GM18519 (cell line): Measurements from ENCODE around the gene SAMD5.

Experiments
- ATAC-seq: cut with Tn5 transposase; IDR thresholded peaks from one replicate; pipeline ENCODE4 v1.9.1; 2021; ENCODE audit warnings: mild to moderate bottlenecking, moderate library complexity; ENCODE audit not compliant: unreplicated experiment, low FRiP score

SAMD5 gene

DNA sequence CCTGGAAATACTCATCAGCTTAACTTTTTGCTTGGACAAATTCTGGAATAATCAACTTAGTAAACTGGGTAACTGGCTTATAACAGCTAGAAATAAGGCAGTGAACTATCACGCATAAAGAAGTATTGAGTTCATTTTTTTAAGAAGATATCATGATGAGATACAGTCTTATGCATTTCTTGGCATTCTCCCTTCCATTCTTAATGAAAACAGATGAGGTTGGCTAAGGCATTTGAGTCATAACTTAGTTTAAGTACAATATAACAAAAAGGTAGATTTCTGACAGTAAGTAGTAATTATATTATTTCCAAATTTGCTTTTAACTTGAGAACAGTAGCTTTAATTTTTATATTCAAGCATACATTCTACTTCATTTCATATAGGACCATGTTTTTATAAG lies 56.1 kb downstream of the SAMD5 start:
- ATAC-seq = no peak

DNA sequence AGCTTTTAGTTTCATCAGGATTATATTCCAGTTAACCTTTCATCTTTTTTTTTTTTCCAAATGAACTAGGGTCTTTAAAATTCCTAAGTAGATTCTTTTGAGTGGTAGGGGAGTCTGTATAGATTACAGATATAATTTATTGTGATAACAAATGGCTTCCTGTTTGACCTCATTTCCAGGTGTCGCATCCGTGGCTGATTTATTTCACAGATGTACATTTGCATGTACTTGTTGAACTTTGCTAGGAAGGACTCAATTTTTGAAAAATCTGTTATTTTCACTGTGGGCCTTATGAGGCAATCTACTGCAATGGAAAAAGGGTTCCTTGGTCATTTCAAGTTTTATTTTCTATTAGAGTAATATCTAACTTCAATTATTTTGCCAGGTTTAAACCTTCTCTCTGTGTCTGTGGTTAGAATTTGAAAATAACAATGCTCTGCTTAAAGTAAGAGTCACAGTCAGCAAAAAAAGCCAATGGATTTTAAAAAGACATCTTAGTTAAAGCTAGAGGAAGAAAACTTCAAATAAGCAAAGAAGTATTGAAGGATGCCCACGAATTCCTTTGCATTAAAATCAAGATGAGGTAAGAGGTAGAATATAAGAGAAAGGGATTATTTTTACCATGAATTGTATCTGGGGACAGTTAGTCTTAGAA lies 57.9 kb downstream of the SAMD5 start:
- no peak for ATAC-seq

DNA sequence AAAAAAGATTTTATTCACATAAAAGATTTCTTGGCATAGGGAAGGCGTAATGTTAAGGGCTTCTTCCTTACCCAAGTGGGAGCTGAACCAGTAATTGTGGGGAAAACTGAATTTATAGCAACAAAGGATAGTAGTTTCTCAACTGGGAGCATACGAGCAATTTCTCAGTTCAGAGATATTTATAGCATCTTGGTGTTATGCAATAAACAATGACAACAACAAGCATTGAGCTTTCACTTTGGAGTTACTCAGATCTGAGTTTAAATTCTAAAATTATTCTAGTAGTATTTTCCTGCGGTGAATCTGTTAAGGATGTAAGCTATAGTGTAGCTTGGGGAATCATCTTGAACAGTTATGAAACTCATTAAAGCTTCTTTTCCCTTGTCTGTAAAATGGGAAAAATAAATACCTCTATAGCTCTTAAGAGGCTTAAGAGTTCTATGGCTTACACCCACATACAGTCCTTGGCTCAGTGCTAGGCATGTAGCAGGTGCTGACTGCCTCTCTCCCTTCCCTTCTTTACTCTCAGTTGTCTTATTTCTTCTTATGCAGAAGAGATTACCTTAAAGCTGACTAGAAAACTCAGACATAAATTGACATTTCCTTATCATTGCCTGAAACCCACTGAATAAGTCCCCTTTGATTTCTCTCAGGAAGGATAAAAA lies 58.8 kb downstream of the SAMD5 start:
- no peak for ATAC-seq

DNA sequence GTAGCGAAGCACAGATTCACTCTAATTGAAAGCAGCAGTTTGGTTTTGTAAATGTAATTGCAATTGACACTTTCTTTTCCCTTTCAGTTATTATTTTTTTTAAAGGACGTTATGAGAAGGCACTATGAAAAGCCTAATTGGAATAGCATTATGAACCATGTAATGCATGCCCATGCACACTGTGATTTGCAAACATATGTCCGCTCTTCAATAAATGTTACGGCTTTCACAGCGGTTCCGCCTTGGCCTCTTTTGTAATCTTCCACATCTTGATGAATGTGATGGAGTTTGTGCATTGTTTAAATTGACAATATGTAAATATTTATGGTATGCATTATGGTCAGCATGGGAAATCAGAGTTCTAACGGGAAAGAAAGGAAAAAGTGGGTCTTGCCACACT lies 61.3 kb downstream of the SAMD5 start:
- ATAC-seq = no peak

DNA sequence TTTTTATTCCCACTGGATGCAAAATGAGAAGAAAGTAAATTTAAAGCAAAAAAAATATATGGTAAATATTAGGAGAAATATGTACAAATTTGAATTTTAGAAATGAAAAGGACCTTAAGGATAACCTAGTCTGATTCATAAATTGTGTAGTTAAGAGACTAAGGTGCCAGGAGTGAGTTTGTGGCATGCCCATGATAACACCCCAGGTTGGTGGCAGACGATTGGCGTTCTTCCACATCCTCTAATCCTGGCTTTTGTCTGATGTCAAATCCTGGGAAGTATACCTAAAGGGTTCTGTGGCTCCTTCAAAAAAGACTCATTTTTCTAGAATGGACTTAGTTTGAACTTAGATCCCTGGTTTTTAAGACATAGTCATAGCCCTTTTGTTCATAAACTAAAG lies 62.2 kb downstream of the SAMD5 start:
- ATAC-seq = no peak

DNA sequence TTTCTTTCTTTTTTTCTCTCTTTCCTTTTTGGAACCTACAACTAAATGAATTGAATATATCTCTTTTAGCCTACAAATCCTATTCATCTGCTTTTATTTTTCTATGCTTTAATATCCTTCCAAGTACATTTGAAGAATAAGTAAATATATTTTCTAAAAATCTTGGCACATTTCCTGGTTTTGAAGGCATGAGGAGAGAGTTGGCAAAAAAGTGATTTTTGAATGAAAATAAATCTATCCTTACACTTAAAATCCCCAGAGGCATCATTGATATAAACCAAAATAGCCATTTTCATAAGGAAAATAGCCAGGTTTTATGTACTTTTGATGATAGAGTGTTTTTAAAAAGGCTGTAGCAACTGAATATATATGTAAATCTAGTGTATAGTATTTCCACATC lies 69.0 kb downstream of the SAMD5 start:
- ATAC-seq = no peak

DNA sequence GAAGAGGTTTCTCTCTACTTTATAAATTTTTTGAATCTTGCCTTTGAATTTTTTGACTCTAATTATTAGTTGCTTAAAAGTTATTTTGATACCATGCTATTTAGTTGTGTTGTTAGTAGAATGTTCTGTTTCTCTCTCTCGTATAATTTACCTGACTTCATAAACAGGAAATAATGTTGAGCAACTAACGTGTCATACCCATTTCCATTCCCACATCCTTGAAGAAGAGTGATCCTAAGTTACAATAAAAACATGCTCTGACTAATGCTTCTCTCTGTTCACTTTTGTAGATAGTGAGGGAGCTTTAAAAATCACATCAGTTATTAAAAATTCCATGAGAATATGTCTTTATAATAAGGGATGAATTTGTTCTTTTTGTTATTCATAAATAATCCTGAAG lies 69.7 kb downstream of the SAMD5 start:
- ATAC-seq = no peak

DNA sequence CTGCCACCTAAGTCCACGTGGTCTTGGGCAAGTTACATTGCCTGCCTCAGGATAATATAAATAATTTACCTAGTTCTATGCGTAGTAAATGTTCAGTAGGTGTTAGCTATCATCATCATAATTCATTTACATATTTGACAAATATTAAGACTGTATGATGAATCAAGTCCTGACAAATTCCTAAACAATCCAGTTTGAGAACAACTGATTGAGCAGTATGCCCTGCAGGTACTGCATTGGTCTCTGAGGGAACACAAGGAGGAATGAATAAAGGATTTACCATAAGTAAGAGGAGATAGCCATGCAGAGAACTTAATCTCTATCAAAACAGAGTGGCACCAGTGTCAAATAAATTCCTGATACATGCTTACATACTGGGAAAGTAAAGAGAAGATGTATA lies 70.4 kb downstream of the SAMD5 start:
- ATAC-seq = no peak

DNA sequence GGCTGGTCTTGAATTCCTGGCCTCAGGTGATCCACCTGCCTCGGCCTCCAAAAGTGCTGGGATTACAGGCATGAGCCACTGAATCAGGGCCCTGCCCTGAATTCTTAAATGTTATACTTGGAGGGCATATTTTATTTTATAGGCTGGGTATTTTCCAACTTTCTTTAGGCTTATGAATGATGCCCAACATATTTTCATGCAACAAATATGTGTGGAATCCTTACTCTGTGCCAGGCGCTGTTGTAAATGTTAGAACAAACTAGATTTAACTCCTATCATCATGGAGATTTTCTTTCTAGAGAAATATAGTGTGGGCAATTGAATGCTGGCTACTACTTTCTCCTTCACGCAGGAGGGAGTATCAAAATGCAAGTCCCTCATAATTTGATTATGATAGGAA lies 71.2 kb downstream of the SAMD5 start:
- ATAC-seq = no peak

DNA sequence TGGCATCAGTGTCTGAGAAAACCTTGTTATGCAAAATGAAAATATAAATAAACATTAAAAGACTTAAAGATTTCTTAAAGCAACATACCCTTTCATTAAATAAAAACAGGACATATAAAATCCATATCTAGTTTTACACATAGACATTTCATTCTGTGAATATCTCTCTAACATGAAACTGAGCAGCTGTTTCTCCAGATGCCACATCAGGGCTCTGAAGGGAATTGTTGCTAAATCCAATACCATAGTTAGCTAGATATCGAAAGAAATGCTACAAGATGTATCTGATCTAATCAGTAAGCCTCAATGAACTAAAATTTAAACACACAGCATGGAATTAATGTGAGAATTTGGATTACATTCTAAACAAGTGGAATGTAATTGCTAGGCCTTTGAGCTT lies 74.5 kb downstream of the SAMD5 start:
- ATAC-seq = no peak

DNA sequence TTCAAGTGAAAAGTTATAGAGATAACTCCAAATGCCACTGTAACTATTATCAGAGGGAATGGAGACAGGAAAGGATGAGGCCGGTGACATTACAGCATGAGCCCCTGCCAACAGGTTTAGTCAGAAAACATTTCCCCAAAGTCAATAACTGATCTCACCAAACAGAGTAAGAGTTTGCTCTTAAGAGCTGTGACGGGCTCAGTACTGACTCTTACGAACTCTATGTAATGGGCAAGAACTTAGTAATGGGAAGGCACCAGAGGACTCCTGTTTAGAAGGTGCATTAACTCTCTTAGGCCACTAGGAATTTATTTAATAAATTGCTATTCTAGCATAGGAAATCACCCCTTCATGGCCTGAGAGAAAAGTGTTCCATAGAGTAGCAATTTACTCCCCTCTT lies 76.8 kb downstream of the SAMD5 start:
- ATAC-seq = no peak

DNA sequence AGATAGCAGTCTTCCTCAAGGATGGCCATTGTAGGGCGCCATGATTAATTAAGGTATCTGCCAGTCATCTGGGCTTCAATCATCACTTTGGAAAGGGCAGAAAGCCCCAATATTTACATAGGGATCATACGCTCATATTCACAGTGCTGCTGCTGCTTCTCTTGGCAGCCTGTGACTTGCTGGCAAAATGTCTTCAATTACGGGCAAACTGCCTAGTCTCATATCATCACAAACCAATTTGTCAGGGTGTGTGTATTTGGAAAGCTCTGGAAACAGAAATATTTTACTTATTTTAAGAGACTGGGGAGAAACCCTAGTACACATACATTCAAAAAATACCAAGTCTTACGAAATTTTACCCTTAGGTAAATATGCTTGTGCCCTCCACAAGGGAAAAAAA lies 77.6 kb downstream of the SAMD5 start:
- no peak for ATAC-seq

DNA sequence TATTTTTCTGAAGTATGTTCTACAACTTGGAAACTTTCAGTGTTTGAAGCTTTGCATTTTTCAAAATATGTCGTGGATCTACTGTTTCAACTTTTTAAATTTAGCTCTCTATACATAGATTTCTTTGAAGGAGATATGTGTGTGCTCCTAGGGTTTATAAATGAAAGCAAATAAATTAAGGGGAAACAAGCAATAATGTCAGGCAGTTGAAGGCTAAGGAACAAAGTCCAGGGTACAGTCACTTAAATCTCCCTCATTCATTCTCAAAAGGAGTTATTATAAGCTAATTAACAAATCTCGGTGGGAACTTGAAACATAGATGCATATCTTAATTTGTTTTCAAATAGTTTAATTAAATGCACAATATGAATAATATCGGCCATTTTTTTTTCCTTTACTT lies 79.4 kb downstream of the SAMD5 start:
- no peak for ATAC-seq

DNA sequence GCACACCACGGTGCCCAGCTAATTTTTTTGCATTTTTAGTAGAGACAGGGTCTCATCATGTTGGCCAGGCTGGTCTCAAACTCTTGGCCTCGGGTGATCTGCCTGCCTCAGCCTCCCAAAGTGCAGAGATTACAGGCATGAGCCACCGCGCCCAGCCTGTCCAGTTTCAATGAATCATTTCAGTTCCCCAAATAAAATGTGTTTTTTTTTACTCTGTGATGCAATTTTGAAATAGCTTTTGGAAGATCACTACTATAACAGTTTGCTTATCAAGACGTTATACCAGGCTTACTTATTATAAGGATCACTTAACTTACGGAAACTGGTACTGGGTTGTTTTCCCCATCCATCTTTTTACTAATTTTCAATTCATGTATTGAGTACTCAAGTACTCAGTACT lies 80.0 kb downstream of the SAMD5 start:
- no peak for ATAC-seq

DNA sequence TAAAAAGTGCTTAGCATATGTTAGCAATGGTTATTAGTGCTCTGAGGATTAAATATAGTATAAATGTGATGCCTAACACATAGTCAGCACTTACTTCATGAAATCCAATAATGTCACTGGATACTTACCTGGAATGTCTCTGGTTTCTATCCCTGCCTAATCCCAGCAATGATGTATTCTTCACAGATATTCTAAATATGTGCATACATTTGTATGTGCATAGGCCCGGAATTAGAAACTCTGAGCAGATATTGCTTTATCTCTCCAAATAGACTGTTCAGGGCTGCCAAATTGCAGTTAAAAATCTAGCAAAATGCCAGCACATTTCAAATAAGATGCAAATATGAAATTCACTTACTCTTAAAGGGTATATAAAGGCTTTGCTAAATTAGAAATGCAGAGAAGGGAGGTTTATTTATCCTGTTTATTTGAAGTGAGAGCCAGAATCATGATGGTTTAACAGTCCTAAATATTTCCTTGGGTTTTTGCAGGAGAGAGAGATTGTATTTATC lies 81.3 kb downstream of the SAMD5 start:
- no peak for ATAC-seq

DNA sequence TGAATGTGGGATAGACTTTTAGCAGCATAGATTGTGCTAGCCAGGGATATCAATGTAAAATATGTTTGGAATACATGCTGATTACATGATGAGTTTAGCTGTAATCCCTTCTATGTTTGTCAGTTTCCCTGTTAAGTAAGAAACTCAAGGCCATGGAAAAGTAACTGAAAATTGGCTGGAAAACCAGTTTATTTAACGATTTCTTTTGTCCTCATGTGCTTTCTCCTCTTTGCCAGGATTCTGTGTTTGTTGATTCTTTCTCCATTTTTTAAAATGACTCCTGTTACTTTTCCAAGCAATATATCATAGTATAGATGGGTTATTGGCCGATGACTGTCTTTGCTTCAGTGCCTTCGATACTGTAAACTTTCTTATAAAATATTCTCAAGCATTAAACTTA lies 87.5 kb downstream of the SAMD5 start:
- ATAC-seq = no peak

DNA sequence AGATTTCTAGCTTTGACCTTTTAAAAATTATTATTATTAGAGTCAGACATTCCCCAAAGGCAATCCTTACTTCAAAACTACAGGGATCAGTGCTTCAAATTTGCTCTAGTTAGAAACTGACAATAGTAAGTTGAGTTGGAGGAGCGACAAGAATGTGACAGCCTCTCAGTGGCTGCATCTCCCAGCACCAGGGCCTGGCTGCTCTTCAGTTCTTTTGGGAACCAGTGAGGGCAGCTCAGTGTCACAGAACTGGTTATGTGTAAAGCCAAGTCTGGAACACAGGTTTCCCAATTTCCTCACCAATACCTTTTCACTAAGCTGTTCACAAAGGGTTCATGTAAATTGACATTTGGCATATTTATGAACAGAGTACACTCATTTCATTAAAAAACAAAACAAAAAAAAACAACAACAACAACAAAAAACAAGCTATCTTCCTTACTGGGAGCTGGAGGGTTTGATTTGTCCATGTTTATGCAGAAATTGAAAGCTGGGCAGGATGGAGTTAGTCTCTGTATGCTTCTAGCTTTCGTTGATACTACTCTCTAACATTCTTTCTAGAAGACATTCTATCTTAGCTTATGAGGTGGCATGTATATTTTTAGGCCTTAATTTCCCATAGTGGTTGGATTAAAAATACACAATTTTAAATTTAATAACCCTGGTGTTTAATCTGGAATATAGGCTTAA lies 95.0 kb downstream of the SAMD5 start:
- ATAC-seq = no peak

DNA sequence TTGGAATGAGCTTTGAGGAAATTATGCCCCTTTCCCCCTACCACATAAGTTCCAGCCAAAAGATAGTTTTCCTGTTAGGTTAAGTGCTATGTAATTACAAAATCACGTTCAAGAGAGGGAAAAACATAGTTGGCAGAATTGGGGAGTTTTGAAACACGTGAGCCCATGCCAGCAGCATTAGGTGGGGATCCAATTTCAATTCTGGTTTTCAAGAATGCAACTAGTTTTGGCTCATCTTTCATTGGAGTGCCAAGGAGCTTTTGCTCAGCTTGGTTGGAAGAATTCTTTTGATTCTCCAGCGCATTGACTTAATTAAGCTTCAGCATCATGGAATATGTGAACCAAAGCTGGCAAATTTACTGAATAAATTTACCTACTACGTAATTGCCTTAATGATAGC lies 95.9 kb downstream of the SAMD5 start:
- no peak for ATAC-seq

DNA sequence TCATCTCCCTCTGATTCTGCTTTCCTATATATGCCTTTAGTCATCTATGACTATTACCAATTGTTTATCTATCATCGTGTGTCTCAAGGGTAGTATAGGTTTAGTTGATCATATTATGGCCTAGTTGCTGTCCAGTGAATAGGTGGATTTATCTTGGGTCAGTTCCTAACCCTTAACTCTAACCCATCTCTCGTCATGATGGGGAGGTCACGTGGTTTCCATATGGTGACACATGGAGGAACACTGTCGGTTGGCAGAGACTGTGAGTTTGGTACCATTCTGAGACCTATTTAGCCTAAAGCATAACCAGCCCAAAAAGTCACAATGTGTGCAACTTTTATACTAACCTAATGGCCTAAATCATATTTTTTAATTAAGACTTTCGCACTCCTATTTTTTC lies 103.5 kb downstream of the SAMD5 start:
- ATAC-seq = no peak

DNA sequence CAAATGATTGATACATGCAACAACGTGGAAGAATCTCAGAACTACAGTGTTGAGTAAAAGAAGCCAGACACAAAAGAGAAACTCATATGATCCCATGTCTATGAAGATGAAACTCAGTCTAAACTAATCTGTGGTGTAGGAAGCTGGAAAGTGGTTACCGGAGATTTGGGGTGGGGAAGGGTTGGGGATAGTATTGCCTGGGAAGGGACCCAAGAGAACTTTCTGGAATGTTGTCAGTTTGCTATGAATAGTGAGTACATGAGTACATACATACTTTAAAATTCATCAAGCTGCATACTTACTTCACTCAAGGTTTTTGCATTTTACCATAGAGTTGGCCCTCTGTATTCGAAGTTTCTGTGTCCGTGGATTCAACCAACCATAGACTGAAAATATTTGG lies 106.0 kb downstream of the SAMD5 start:
- ATAC-seq = no peak

DNA sequence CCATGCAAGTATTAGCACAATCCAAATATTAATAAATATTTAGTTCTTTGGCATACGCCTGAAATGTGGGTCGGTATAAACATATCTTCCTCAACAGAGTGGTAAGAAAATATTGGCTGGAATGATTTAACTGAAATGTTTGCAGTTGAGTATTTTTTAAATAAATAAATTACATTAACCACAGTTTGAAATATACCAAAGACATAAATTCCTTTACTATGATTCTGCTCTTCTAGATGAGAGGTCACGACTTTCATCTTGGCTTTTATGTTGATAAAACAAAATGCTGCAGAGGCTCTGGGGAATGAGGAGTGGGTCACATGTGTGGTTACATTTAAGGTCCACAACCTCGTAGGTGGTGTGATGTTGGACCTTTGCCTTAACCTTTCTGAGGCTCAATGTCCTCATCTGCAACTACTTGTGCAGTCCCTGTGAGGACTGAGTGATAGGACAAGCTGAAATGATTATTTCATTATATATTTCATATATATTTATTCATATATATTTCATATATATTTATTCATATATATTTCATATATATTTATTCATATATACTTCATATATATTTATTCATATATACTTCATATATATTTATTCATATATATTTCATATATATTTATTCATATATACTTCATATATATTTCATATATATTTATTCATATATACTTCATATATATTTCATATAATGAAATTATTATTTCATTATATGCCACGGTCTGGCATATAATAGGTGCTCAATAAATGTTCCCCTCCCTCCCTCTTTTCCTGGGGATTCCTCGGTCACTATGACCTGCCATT lies 107.4 kb downstream of the SAMD5 start:
- no peak for ATAC-seq
